T47D (cell line): ENCODE data around the gene NKPD1.

Experiments used
- DNase-seq, 2 experiments: peaks; one replicate each; pipeline versions ENCODE4 v3.0.0 to v3.0.0-alpha.2; 2011 to 2012; ENCODE audit warnings: low read depth in 1 of 2, low spot score in 1 of 2
- JUND ChIP-seq: IDR thresholded peaks from 2 replicates; pipeline ENCODE4 v1.6.1; 2012; ENCODE audit warnings: low read depth
- in situ Hi-C: cut with HindIII; loops from 2 replicates; pipeline ENCODE4 v1.10.0; 2016; ENCODE audit warnings: low sequenced_read_pairs, low pct_unique_long_range_greater_than_20kb

Gene NKPD1

GRCh38 chr19:45159210-45159970, 1.4 kb downstream of the NKPD1 start:
- no peak for DNase-seq
- in situ Hi-C loops, result no loop called here
- no peak for TF ChIP-seq JUND

GRCh38 chr19:45158503-45159209, 2.1 kb downstream of the NKPD1 start:
- in situ Hi-C loops, result no loop called here
- TF ChIP-seq JUND, result no peak
- DNase-seq, result no peak

GRCh38 chr19:45156751-45157150, 4.0 kb downstream of the NKPD1 start:
- DNase-seq, result no peak
- in situ Hi-C loops, result no loop called here
- TF ChIP-seq JUND, result no peak

- TF ChIP-seq JUND, result no peak
- in situ Hi-C loops, result no loop called here
- no peak for DNase-seq
Measured at GRCh38 chr19:45156011-45156630, 4.7 kb downstream of the NKPD1 start.

- in situ Hi-C loops, result no loop called here
- no peak for DNase-seq
- TF ChIP-seq JUND, result no peak
Measured at GRCh38 chr19:45154064-45154827, 6.5 kb downstream of the NKPD1 start.

- no peak for TF ChIP-seq JUND
- in situ Hi-C loops, result no loop called here
- no peak for DNase-seq
Measured at GRCh38 chr19:45153339-45154063, 7.3 kb downstream of the NKPD1 start.

- in situ Hi-C loops, result no loop called here
- DNase-seq, result no peak
- TF ChIP-seq JUND, result no peak
Measured at GRCh38 chr19:45152504-45153338, 8.1 kb downstream of the NKPD1 start.

GRCh38 chr19:45151821-45152503, 8.8 kb downstream of the NKPD1 start:
- in situ Hi-C loops, result no loop called here
- no peak for TF ChIP-seq JUND
- no peak for DNase-seq

- TF ChIP-seq JUND, result no peak
Measured at GRCh38 chr19:45151320-45151719, 9.5 kb downstream of the NKPD1 start.

GRCh38 chr19:45150751-45151281, 10.0 kb downstream of the NKPD1 start:
- TF ChIP-seq JUND, result no peak
- in situ Hi-C loops, result no loop called here
- DNase-seq, result no peak

More at GRCh38 chr19:45151320-45151719, 9.5 kb downstream of the NKPD1 start:
- no peak for DNase-seq
- in situ Hi-C loops, result no loop called here
